OCI-LY1 (cell line): Measurements from ENCODE around the gene ADD1.

ENCODE experiments used
- CTCF ChIP-seq: fragments of 200-600 bp; sonication (generic), shearing (Covaris generic); IDR thresholded peaks from 2 replicates; pipeline ENCODE4 v1.5.1; 2017; ENCODE audit warnings: mild to moderate bottlenecking, antibody characterized with exemption, low read length, moderate library complexity, mixed read lengths
- EZH2 ChIP-seq: fragments of 200-600 bp; sonication (generic), shearing (Covaris generic); IDR thresholded peaks from 2 replicates; pipeline ENCODE4 v1.8.0; 2017; ENCODE audit warnings: borderline replicate concordance, mixed run types, mild to moderate bottlenecking, antibody characterized with exemption, low read length, moderate library complexity, mixed read lengths

GRCh38 chr4:2935762-2936743 lies 92.4 kb downstream of the ADD1 start:
- TF ChIP-seq CTCF (no peak), EZH2 (no peak)
